Left renal cortex interstitium (tissue), 4 donors: ENCODE measurements around the gene EFNA3. TPM values are rescaled to one million over a fixed set of nuclear protein-coding genes. Genes with fewer than 3 reads are reported as not detected.

Experiments
- DNase-seq, 4 donors: peaks; one replicate each; pipeline ENCODE4 v3.0.0-alpha.2; 2013; ENCODE audit warnings: low read depth in 4 of 4, low spot score in 2 of 4, missing footprints in 1 of 4
- polyA plus RNA-seq, 4 donors: library from polyadenylated mRNA; unstranded; fragments of 120-200 nt; gene quantifications; one replicate each; pipeline ENCODE4 v1.2.1, GENCODE V29; 2013; ENCODE audit not compliant: insufficient read length in 4 of 4

EFNA3 gene, protein sequence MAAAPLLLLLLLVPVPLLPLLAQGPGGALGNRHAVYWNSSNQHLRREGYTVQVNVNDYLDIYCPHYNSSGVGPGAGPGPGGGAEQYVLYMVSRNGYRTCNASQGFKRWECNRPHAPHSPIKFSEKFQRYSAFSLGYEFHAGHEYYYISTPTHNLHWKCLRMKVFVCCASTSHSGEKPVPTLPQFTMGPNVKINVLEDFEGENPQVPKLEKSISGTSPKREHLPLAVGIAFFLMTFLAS
- polyA plus RNA-seq = 1 to 10 TPM; 4.9 to 9.4 (median 6.7) TPM

DNA sequence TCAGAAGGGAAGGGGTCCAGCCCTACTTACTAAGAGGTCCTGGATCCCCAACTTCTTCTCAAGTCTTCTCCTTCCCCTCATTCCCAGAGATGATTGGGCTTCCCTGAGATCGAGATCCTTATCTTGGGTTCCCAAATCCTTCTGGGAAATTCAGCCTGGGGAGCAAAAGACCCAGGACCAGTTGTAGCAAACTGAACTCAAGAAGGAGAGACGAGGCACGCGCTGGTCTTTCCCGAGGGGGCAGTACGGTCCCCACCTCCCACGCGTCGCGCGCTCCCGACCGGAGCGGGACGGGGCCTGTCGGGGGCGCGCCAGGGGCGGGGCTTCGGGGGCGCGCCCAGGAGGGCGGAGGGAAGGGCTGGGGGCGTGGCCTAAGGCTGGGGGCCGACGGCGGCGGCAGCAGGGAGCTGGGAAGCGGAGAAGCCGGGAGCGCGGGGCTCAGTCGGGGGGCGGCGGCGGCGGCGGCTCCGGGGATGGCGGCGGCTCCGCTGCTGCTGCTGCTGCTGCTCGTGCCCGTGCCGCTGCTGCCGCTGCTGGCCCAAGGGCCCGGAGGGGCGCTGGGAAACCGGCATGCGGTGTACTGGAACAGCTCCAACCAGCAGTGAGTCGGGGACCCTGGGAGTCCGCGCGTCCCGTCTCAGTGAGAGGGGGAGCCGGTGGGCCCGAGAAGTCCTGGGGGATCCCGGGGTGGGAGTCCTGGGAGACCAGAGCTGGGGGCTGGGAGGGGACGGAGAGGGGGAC lies at the start of gene EFNA3:
EFNA3 (plus strand) TSS at position 369 of the 741 bp plus-strand sequence; CDS start at position 474, 105 bp downstream.
- no peak for DNase-seq

DNA sequence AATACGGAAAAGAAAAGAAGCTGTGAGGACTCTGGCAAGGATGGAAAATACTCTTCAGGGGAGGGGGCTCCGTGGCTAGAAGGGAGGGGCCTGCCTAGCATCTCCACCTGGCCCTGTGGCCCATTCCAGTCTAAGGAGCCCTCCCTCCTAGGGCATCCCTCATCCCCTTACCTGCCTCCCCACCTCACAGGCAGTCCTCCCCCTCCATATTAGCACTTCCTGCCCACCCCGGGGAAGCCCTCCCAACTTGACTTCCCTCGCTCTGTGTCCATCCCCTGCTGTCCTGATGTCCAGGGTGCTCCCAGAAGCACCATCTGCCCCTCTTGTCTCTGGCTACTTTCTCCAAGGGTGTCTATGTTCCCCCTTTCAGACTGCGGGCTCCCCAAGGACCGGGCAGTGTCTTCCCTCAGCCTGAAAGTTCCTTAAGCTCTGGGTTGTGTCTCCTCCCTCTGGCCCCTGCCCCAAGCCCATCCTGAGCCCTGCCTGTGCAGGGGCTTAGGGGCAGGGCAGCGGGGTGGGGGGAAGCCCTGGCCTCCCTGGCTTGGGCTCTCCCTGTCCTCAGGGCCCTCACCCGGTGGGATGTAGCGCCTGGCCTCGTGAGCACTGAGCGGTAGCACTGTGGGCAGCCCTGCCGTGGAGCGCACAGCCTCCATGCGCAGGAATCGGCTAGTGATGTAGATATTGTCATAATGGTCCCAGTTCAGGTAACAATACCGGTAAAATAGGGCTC lies 49.0 kb upstream of the EFNA3 start:
- DNase-seq = no peak

DNA sequence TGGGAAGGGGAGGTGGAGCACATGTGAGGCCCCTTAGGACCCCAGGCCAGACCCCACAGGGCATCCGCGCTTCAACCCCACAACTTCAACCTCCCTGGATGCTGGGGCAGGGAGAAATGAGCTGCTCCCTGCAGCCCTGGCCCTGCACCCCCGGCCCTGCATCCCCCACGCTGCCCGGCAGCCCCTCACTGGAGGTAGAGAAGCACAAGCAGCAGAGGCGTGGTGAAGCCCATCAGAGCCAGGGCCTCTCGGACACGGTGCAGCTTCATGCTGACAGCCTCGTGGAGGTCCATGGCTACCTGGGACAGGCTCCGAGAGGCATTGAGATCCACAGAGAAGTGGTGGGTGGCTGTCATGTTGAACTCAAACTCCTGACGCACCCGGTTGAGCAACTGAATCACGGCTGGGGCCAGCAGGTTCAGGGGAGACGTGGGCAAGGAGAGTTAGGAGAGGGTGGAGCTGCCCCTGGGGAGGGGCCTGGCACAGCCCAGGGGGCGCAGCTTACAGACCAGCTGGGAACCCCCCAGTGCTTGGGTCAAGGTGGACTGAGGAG lies 48.3 kb upstream of the EFNA3 start:
- no peak for DNase-seq

DNA sequence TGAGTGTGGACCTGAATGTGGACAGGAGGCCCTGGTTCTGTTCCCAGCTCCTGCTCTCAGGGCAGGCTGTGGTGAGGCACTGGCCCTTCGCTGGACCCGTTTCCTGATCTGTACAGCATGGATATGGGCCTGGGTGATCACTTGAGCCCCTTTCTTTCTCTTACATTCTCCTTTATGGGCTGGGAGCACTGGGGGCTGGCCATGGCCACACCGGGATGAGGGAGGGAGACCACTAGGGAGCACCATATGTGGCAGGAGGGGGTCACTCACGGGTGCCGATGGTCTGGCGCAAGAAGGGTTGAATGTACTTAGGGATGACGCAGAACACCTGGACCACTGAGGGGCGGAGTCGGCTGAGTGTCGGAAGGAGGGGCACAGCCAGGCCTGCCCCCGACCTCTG lies 47.7 kb upstream of the EFNA3 start:
- DNase-seq = no peak

DNA sequence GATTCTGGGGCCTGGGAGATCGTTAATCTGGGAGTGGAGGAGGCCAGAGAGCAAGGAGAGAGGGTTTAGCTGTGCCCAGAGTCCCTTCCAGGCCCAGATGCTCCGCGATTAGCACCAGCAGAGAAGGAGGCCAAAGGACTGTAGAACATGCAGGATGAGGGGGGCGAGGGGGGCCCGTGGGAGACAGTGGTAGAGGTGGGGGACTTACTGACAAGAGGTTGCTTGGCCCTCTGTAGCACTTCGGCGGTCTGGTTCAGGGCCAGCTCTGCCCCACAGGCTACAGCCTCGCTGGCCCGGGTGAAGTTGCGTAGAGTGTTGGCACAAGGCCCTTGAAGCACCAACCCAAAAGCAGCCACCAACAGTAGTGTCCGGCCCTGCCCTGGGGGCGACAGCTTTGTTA lies 45.8 kb upstream of the EFNA3 start:
- DNase-seq = no peak

DNA sequence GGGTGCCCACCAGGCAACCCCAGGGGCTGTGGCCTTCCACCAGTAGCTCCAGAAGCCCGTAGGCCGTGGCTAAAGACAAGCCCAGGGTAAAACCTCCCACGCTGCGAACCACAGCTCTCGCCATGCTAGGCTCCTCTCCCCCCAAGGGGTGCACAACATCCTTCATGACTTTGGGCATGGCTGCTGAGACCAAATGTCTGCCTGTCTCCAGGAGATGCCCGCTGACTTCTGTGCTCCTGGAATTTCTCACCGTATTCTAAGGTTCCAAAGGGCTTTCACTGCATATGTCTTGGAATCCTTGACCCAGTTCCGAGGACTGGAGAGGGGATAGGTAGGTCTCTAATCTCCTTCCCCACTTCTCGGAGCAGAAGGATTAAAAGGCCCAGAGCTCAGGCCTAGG lies 45.1 kb upstream of the EFNA3 start, which contains the start of the genes DCST1 and DCST2:
DCST1 (plus strand) TSS at position 301 of the 400 bp plus-strand sequence. CDS start 213 bp downstream, outside the sequence.
DCST2 (minus strand) TSS at position 258 of the 400 bp plus-strand sequence; CDS start at position 178, 80 bp downstream.
- DNase-seq = no peak

DNA sequence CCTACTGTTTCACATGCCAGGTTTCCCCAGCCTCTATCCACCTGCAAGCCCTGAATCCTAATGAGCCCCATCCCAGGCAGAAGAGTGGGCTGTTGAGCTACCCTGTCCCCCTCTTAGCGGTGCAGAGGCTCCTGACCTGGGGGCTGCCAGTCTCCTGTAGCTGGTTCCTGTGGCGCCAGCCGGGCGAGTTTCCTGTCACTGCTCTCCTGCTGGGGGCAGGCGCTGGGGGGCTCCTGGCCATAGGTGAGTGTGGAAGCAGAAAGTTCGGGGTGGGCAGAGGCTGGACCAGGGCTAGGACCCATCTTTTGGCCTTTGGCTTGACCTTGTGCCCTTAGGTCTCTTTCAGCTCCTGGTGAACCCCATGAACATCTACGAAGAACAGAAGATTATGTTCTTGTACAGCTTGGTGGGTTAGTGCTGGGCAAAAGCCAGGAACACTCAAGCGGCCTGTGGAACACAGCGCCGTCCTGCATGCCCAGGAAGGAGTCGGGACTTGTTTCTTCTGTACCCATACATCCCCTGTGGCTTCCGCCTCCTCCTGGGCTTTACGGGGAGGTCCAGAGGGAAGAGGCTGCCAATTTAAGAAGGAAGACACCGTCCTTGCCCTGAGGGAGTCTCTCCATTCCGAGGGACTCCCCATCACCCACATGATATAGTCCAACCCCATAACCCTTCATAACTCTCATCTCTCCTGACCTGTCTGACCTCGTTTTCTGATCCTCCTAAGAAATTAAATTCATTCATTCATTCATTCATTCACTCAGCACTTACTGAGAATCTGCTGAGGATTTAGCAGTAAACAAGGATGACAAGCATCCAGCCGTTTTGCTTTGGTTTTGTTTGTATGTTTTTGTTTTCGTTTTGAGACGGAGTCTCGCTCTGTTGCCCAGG lies 44.1 kb upstream of the EFNA3 start:
- DNase-seq = no peak

DNA sequence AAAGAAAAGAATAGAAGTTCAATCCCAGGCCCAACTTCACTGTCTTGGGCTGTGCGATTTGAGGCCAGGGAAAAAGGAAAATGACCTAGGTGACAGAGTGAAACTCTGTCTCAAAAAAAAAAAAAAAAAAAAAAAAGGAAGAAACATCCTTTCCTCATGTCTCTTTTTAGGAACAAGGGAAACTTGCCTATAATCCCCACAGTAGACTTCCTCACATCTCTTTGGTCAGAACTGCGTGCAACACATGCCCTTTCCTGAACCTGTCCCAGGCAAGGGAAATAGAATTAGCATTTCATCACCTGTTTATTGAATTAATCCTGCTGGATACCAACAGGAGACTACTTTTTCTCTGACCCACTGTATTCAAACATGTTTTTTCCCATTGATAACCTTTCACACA lies 42.7 kb upstream of the EFNA3 start:
- DNase-seq = no peak

DNA sequence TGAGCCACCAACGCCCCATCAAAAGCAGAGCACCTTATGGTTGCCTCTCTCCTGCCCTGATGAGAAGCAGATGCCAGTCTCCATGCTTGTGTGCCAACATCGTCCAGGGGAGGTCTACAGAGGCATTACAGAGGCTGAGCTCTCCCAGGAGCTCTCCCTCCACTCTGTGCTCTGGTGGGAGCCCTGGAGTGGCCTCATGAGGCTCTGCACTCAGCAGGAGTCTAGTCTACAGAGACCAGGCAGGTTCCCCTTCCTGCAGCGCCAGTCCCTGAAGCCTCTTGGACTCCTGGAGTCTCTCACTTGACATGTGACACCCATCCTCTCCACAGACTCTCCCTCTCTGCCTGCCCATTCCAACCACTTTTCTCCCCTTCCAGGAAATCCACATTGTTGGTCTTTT lies 41.6 kb upstream of the EFNA3 start:
- no peak for DNase-seq

DNA sequence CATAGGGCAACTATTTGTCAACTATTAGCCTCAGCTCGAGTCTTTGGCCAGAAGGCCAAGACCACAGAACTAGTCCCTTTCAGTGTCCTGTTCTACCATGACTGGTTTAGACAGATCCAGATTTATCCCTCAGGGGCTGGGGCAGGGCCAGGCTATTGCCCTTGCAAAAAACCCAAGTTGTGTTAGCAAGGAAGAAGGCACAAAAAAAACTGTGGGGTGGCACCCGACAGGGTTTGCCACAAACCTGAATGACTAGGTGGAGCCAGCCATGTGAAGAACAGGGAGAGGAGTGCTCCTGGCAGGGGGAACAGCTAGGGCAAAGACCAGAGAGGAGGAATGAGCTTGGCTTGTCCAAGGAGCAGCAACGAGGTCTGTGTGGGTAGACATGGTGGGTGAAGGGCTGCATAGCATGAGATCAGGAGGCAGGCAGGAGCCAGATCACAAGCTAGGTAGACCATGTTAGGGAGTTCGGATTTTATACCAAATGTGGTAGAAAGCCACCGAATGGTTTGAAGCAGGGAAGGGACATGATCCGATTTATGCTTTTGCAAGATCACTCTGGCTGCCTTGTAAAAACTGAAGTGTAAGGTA lies 40.7 kb upstream of the EFNA3 start:
- no peak for DNase-seq

DNA sequence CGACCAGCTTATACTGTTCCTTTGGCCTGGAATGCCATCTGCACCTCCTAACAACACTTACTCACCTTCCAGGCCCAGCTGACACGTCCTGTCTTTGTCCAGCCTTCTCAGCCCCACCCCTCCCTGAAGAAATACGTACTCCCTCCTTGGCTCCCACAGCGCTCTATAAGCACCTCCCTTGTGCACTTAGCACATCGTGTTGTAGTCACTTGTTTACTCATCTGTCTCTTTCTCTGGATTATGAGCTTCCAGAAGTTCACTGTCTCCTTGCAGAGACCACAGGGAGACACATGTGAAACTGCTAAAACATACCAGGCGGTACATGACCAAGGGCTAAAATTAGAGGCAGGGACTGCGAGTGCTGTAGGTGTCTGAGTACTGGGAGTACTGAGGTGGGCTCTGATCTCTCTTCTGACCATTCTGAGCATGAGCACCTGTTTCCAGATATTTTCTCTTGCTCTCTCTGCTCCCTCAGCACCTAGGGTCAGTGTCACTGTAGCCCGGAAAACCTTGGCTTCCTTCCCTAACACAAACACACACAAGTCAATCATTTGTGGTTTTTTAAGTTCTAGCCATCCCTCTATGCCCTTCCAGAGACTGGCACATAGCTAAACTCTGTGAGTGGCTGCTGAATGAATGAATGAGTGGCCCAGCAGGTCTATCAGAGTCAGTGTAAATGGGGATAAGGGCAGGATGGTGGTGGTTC lies 39.9 kb upstream of the EFNA3 start:
- no peak for DNase-seq

DNA sequence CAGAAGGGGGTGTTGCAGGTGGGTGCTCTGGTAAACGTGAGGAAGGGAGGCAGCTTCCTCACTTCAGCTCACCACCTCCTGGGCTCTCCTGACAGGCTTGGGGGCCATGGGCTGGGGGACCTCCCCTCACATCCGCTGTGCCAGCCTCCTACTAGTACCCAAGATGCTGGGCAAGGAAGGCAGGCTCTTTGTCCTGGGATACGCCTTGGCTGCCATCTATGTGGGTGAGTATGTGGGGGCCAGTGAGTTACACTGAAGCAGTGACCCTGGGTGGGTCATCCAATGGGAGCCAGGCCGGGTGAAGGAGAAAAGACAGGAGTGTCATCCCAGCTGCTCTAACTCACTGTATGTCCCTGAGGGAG lies 39.3 kb upstream of the EFNA3 start:
- DNase-seq = no peak

DNA sequence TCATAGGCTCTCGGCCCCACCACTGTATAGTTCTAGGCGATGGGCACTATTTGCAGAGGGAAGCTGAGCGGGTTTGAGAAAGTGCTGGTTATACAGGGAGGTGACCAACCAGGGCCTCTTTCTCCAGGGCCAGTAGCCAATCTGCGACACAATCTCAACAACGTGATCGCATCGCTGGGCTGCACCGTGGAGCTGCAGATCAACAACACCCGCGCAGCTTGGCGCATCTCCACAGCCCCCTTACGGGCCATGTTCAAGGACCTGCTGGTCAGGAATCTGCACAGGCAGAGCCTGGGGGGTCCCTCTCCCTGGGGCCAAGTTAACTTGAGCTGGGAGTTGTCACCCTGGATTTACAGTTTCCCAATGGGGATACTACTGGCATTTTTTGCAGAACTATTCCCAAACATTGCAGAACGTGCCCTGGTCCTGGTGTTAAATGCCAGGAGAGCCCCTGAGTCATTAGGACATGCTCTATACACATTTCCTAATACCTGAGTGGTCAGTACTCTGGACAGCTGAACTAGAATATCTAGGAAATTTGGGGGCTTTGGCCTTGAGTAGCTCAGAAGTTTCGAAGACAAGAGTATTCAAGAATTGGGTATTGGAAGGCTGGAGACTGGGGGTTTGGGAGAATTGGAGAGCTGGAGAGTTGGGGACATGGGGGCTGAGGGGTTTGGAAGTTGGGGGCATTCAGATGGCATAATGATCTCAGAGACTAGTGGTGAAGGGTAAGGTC lies 38.1 kb upstream of the EFNA3 start:
- DNase-seq = no peak

DNA sequence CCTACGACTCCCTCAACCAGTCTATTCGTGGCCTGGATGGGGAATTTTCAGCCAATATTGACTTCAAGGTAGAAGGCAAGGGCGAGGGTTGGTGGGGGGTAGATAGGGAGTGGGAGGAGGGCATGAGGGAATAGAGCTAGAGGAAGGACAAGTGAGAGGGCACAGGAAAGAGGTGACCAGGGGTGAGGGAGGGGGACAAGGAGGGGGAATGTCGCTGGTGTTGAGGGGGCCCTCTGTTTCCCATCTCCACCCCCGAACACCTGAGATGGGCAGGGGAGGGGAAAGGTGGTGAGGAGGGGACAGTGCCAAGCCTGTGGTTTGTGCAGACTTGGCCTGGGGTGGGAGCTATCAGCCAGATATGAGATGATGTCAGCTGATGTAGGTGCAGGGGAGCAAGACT lies 35.8 kb upstream of the EFNA3 start:
- no peak for DNase-seq

DNA sequence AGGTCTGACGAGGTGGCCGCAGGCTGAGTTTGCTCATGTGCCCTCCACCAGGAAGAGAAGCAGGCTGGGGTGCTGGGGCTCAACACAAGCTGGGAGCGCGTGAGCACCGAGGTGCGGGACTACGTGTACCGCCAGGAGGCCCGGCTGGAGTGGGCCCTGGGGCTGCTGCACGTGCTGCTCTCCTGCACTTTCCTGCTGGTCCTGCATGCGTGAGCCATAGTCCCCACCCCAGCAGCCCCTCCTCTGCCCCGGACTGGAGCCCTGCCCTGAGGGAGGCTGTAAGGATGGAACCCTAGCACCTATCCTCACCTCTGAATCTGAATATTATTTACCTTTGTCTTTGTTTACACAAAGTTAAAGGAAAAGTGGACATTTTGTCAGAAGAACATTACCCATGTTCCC lies 35.3 kb upstream of the EFNA3 start:
- DNase-seq = no peak

DNA sequence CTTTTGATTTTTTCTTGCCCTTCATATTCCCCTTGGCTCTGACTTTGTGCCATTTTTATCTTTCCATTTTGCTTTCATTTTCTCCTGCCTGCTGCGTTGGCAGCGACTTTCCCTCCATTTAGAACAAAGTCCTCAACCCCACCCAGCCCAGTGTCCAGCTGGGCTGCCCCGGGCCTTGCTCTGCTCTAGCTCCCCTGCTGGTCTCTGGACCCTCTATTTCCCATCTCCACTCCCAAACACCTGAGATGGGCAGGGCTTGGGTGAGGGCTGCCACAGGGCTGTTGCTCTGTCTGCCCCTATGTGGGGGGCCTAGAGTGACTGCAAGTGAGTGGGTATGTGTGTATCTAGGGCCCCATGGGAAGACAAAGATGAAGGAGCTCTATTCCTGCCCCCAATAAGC lies 34.8 kb upstream of the EFNA3 start:
- DNase-seq = no peak

DNA sequence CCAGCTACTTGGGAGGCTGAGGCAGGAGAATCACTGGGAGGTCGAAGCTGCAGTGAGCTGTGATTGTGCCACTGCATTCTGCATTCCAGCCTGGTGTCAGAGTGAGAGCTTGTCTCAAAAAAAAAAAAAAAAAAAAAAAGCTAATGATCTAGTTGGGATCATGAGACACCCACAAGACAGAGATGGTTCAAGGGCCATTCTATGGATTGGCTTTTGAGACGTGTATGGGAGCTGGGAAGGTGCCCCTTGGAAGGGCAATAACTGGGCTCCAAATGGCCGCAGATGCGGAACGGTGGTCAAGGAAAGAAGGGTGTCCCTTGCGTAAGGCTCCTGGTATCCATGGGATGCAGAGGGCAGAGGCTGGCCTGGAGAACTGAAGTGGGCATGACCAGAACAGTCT lies 34.3 kb upstream of the EFNA3 start:
- no peak for DNase-seq
